NCI-H748 treated with DMSO at 0.1 percent for 48 hours (cell line): ENCODE results near the gene TIPARP.

Experiments
- DNase-seq: peaks from one replicate; lab custom pipeline; 2025; lab: John Stamatoyannopoulos, UW

The TIPARP gene, protein sequence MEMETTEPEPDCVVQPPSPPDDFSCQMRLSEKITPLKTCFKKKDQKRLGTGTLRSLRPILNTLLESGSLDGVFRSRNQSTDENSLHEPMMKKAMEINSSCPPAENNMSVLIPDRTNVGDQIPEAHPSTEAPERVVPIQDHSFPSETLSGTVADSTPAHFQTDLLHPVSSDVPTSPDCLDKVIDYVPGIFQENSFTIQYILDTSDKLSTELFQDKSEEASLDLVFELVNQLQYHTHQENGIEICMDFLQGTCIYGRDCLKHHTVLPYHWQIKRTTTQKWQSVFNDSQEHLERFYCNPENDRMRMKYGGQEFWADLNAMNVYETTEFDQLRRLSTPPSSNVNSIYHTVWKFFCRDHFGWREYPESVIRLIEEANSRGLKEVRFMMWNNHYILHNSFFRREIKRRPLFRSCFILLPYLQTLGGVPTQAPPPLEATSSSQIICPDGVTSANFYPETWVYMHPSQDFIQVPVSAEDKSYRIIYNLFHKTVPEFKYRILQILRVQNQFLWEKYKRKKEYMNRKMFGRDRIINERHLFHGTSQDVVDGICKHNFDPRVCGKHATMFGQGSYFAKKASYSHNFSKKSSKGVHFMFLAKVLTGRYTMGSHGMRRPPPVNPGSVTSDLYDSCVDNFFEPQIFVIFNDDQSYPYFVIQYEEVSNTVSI

DNA sequence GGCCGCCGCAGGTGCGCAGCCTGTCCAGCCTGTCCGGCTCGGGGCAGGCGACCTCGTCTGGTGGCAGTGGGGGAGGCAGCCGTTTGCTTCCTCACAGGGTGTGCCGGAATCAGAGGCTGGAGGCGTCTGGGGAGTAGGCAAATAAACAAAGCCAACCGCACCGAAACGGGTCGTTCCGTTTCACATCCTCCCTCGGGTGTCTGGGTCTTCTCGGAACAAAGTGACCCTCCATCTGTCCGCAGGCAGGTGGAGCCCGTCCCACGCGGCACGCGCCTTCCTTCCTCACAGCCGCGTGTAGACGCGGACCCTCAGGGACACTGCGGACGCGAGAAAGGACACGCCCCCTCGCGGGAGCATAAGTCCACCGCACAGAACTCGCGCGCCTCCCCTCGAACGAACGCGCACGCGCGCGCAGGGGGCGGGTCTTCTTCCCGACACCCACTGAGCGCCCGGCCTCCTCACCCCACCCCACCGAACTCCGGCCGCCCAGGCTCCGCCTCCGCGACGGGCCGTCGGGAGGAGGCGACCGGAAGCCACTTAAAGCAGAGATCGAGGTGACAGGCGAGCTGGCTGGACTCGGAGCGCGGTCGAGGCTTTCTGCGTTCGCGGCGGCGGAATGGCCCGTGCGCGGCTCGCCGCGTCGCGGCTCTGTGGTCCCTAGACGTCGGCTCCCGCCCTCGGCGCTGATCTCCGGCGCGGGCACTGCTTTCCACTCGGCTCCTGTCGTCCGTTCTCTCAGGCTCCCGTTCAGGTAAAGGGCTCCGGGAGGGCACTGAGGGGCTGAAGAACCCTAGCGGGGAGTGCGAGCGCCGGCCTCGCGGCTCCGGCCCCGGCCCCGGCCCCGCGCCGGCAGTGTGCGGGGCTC, at the start of gene TIPARP:
Gene TIPARP (plus strand): TSS at position 545 of the 865 bp plus-strand sequence. CDS start 3,108 bp downstream, outside the sequence.
- DNase-seq: peak; percentile 89

DNA sequence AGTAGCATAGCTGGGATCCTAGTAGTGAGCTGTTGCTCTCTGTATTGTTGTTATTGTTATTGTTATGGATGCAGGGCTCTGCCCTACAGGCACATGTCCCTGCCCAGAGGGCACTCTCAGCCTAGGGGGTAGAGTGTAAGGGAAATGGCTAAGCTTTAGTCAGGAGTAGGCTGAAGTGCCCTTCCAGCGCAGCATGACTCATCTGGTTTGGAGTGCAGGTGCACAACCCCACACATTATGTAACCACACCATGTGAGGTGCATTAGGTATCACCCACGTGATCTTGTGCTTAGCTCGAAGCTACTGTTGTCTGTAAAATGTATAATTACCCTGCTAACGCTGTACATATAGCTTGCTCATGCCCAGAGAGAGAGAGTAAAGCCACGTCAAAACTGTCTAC, 48.3 kb upstream of the TIPARP start:
- peak; percentile 47 for DNase-seq

- DNase-seq: no peak
These were observed 46.3 kb upstream of the TIPARP start for GRCh38 chr3:156627946-156628569.

GRCh38 chr3:156628836-156629618, 45.4 kb upstream of the TIPARP start:
- DNase-seq: no peak

DNA sequence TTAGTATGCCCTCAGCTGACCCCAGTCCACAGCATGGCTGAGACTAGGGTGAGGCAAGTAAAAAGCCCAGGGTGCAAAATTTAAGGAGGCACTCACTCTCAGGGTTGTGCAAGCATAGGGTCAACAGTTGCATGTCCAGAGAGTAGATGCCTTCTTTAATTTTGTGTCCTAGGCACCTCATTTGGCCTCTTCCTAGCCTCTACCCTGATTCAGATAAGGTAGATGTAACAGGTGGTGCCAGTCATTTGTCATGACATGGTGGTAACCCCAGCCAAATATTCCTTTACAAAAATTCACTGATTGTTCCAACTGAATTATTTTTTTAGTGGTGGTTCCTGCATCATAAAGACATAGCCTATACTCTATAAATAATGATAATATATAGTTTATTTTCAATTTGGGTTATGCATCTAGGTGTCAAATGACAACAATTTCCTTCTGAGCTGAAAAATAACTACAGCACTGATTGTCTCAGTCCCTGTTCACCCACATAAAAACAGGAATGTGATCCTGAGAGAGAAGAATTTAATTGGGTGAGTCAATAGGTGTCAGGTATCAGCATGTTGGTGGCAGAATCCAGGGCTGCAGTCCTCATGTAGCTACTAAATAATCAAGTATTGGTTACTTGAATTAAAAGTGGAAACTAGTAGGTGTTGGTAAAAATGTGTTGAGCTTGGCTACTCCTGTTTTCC, 44.2 kb upstream of the TIPARP start:
- peak; percentile 44 for DNase-seq

DNA sequence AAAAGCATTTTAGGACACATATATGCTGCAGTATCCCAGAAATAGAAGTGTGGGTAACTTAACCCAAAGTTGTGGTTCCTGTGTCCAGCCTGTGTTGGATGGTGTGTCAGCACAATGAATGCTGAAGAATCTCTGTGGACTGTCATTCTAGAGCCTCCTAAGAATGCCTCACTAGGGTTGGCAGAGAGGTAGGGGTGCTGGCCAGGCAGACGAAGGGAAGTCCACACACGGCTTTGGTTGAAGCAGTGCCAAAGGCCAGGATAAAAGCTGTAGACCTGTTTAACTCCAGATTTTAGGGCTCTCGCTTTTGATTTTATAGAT, 43.7 kb upstream of the TIPARP start:
- no peak for DNase-seq

- DNase-seq: no peak
These were observed 43.1 kb upstream of the TIPARP start for GRCh38 chr3:156631323-156631722.

- DNase-seq: no peak
These were observed 41.8 kb upstream of the TIPARP start for GRCh38 chr3:156632601-156633000.

GRCh38 chr3:156633335-156633734, 41.1 kb upstream of the TIPARP start:
- no peak for DNase-seq

DNA sequence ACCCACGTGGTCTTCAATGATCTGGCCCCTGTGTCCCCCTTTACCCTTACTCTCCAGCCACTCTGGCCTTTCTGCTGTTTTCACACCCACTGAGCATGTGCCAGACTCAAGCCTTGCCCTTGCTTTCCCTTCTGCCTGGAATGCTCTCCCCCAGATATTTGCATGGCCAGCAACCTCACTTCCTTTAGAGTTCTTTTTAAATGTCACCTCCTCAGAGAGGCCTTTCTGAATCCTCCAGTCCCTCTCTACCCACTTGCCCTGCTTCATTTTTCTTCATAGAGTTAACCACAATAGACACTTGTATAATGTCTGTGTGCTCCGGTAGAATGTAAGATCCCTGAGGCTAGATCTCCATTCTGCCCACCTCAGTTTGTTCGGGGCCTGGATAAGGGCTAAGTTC, 39.4 kb upstream of the TIPARP start:
- no peak for DNase-seq

GRCh38 chr3:156635973-156636372, 38.4 kb upstream of the TIPARP start:
- no peak for DNase-seq

DNA sequence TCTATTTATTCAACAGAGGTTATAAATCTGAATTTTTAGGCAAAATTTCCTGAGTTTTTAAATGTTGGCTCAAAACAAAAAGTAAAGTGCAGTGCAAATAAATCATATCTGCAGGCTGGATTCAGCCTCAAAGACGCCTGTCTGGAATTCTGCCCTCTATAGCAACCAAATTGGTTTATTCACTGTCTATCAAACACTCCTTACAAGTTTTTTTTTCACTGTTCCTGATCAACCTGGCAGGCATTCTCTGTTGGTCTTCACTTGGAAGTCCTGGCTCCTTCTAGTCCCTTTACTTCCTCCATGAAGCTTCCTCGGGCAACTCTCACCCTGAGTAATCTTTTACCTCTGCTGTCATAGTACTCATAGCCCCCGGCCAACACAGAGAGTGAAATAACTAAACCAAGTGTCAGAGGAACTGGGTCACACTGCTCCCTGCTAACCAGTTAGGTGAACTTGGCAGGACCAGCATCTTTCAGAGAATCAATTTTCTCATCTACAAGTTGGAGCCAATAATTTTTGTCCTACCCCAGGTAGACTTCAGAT, 36.8 kb upstream of the TIPARP start:
- no peak for DNase-seq

DNA sequence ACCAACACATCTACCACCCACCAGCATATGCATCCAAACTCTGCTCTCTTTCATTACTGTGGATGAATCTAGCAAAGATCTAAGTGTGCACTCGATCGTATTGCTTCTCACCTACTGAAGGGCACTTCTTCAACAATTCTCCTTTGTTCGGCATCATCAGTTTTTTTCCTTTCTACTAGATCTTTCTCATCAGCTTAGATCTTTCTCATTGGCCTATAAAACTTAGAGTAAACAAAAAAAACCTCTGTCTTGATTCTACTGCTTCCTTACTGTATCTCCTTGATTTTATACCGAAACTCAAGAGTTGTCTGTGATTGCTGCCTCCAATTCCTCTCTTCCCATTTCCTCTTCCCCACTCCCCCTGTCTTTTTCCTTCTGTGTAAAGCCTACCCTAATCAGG, 36.1 kb upstream of the TIPARP start:
- no peak for DNase-seq

DNA sequence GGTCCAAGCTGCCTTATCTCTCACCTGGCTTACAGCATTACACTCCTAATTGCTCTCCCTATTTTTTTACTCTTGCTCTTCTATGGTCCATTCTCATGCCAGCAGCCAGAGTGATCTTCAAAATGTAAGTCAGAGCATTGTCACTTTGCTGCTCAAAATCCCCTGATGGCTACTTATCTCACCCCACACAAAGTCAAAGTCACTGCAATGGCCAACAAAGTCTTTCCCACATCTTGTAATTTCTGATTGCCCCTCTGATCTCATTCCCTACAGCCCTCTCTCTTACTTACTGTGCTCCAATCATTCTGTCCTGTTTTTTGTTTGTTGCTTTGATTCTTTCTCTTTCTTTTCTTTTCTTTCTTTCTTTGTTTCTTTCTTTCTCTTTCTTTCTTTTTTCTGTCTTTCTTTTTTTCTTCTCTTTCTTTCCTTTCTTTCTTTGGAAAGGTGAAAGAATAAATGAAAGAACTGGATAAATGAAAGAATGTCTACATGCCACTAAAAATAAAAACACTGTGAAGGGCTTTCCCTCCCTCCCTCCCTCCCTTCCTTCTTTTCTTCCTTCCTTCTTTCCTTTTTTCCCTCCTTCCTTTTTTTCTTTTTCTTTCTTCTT, 34.9 kb upstream of the TIPARP start:
- no peak for DNase-seq

DNA sequence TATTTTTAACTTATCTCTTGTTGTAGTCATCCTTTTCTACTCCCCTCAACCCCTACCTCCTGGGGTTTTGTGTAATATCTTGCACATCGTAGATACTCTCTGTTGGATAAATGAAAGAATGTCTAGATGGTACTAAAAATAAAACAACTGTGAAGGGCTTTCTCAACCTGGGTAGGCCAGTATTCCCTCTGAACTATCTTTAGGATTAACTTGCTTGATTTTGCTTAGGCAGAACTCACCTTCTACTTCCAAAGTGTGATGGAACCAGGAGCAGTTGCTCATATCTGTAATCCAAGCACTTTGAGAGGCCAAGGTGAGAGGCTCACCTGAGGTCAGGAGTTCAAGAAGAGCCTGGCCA, 32.8 kb upstream of the TIPARP start:
- DNase-seq: no peak

GRCh38 chr3:156642750-156643728, 31.4 kb upstream of the TIPARP start:
- DNase-seq: no peak

- DNase-seq: no peak
These were observed 30.5 kb upstream of the TIPARP start for GRCh38 chr3:156643729-156644389.

DNA sequence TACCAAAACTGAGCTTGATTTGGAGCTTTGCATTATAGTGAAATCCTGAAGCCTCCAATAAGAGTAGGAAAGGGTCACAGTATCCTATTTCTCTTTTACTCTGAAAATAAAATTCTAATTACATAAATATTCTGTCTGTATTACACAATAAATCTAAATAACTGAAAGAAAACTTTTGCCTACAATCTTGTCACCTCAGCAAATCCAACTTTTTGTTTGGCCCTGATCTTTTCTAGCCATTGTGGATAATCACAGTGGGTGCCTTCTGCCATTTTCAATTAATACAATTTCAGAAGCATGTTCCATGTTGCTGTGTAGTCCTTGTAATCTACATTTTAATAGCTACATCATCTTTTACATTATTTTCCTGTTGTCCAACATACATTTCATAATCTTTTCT, 29.4 kb upstream of the TIPARP start:
- no peak for DNase-seq
